Activated CD8-positive, alpha-beta T cell treated with anti-CD3 and anti-CD28 coated beads for 36 hours (primary cell): Measurements from ENCODE around the gene CLIP2. TPM values are rescaled to one million over a fixed set of nuclear protein-coding genes. Genes with fewer than 3 reads are reported as not detected.
"Not testable (repeated sequence)": the region's sequence is repeated elsewhere in the genome, so short reads cannot be mapped to it uniquely, and the experiment has no call there.

Experiments used
- ATAC-seq: fragments of 200-7000 bp; cut with Tn5 transposase; one replicate; pipeline ENCODE4 v1.10.0; 2021; ENCODE audit warnings: mild to moderate bottlenecking, moderate library complexity
- CTCF ChIA-PET: fragments of 350-600 bp; sonication (Branson Sonifier 250); formaldehyde crosslinking; loops from one replicate; lab custom pipeline; 2021; ENCODE audit warnings: antibody characterized with exemption; lab: Charles Lee
- POLR2A ChIA-PET: fragments of 350-600 bp; sonication (Branson Sonifier 250); formaldehyde crosslinking; loops from one replicate; lab custom pipeline; 2021; ENCODE audit warnings: antibody characterized with exemption; lab: Charles Lee
- DNase-seq: peaks from one replicate; pipeline ENCODE4 v3.0.0-alpha.2; 2020
- H3K27ac Mint-ChIP-seq: one replicate; pipeline ENCODE4 v1.8.0; 2021; ENCODE audit warnings: mild to moderate bottlenecking, mixed read lengths
- H3K27me3 Mint-ChIP-seq: one replicate; pipeline ENCODE4 v1.8.0; 2021; ENCODE audit warnings: mixed read lengths
- H3K36me3 Mint-ChIP-seq: one replicate; pipeline ENCODE4 v1.8.0; 2021; ENCODE audit warnings: low read depth, mixed read lengths
- H3K4me1 Mint-ChIP-seq: one replicate; pipeline ENCODE4 v1.8.0; 2021; ENCODE audit warnings: low read depth, mixed read lengths
- H3K4me3 Mint-ChIP-seq: one replicate; pipeline ENCODE4 v1.8.0; 2021; ENCODE audit warnings: mild to moderate bottlenecking, moderate library complexity, mixed read lengths
- H3K9me3 Mint-ChIP-seq: one replicate; pipeline ENCODE4 v1.8.0; 2021; ENCODE audit warnings: mixed read lengths
- intact Hi-C: fragments of 100-400 bp; cut with micrococcal nuclease; formaldehyde crosslinking; loops from one replicate; pipeline ENCODE4 v1.10.0; 2022
- total RNA-seq, 2 experiments: library from RNA; stranded (reverse); gene quantifications; one replicate each; pipeline ENCODE4 v1.2.3, GENCODE V29; 2021
- TF ChIP-seq, protein P1 (sequence below): fragments of 200-600 bp; IDR thresholded peaks from one replicate; pipeline ENCODE4 v1.8.0; 2022; ENCODE audit warnings: antibody characterized with exemption, mild to moderate bottlenecking

Gene CLIP2
- total RNA-seq, 2 experiments from 2014 or later = 1.3 to 1.4 TPM

DNA sequence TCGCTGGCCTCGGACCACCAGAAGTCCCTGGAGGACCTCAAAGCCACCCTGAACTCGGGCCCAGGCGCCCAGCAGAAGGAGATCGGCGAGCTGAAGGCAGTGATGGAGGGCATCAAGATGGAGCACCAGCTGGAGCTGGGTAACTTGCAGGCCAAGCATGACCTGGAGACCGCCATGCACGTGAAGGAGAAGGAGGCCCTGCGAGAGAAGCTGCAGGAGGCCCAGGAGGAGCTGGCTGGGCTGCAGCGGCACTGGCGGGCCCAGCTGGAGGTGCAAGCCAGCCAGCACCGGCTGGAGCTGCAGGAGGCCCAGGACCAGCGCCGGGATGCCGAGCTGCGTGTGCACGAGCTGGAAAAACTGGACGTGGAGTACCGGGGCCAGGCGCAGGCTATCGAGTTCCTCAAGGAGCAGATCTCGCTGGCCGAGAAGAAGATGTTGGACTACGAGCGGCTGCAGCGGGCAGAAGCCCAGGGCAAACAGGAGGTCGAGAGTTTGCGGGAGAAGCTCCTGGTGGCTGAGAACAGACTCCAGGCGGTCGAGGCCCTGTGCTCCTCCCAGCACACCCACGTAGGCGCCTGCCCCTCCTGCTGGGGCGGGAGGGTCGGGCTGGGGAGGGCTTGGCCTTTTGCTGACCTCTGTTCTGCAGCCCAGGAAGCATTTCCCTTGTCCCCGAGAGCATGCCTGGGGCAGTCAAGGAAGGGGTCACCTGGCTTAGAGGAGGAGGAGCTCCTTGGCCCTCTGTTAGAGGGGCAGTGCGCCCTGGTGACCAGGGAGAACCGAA lies 87.2 kb downstream of the CLIP2 start:
- Mint-ChIP-seq H3K4me1 (no peaks in the 10 kb centered on the region), H3K9me3 (no peaks in the 10 kb centered on the region), H3K27me3 (no peaks in the 10 kb centered on the region), H3K27ac (no peak overlapping the region), H3K36me3 (no peaks in the 10 kb centered on the region), H3K4me3 (no peak overlapping the region)
- TF ChIP-seq, protein P1, sequence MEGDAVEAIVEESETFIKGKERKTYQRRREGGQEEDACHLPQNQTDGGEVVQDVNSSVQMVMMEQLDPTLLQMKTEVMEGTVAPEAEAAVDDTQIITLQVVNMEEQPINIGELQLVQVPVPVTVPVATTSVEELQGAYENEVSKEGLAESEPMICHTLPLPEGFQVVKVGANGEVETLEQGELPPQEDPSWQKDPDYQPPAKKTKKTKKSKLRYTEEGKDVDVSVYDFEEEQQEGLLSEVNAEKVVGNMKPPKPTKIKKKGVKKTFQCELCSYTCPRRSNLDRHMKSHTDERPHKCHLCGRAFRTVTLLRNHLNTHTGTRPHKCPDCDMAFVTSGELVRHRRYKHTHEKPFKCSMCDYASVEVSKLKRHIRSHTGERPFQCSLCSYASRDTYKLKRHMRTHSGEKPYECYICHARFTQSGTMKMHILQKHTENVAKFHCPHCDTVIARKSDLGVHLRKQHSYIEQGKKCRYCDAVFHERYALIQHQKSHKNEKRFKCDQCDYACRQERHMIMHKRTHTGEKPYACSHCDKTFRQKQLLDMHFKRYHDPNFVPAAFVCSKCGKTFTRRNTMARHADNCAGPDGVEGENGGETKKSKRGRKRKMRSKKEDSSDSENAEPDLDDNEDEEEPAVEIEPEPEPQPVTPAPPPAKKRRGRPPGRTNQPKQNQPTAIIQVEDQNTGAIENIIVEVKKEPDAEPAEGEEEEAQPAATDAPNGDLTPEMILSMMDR = no peak
- ATAC-seq (no peak), DNase-seq (no peak)
- ChIA-PET CTCF (no interaction called here), POLR2A (no interaction called here)
- intact Hi-C loops = no loop called here

DNA sequence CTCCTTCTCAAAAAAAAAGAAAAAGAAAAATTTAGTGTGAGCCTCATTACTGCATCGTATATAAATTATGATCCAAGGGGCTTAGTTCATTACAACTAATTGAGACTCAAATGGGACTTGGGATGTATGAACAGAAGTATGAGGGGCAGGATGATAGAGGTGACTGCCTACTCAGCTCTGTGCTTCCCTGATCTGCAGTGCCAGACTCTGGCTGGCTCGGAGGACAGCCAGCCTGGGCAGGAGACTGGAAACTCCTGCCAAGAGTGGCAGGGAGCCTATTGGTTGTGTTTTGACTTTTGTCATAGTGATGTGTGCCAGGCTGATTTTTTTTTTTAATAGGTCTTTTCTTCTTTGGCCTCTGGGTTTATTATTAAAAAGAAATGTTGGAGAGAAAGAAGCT lies 90.7 kb downstream of the CLIP2 start:
- TF ChIP-seq, protein P1 = no peak
- CTCF ChIA-PET = interaction anchor here (0.8 to 2.8 kb wide), 3 partner anchors 9 to 174 kb away, joined by 3 to 15 read pairs (median 4); no protein-coding TSS in a partner anchor
- POLR2A ChIA-PET = no interaction called here
- DNase-seq (no peak), ATAC-seq (no peak)
- intact Hi-C loops = loop anchor here (10.0 kb wide), 1 partner anchor 105 kb away; no protein-coding TSS in a partner anchor
- Mint-ChIP-seq H3K9me3 (no peaks in the 10 kb centered on the region), H3K27me3 (no peaks in the 10 kb centered on the region), H3K27ac (no peak overlapping the region), H3K36me3 (no peaks in the 10 kb centered on the region), H3K4me3 (no peak overlapping the region), H3K4me1 (no peaks in the 10 kb centered on the region)

DNA sequence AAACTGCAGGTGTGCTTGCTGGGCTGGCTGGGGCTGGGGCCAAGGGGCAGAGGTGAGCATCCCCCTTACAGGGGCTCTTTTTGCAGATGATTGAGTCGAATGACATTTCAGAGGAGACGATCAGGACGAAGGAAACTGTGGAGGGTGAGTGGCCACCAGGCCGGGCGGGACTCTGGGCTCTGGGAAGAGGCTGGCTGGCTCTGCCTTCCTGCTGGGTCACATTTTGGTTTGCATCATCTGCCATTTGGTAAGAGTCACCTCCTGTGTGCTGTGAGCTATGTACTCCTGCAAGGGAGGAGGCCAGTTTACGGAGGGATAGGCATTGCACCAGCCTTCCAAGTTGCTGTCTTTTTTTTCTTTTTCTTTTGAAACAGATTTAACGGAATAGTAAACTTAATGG lies 91.5 kb downstream of the CLIP2 start:
- ChIA-PET CTCF (interaction anchor here (1.0 to 2.8 kb wide), 3 partner anchors 20 to 174 kb away, joined by 5 to 15 read pairs (median 11); no protein-coding TSS in a partner anchor), POLR2A (no interaction called here)
- Mint-ChIP-seq H3K9me3 (no peaks in the 10 kb centered on the region), H3K27me3 (no peaks in the 10 kb centered on the region), H3K36me3 (no peaks in the 10 kb centered on the region), H3K4me1 (no peaks in the 10 kb centered on the region), H3K27ac (no peak overlapping the region), H3K4me3 (no peak overlapping the region)
- TF ChIP-seq, protein P1 = no peak
- ATAC-seq (no peak), DNase-seq (no peak)
- intact Hi-C loops = loop anchor here (10.0 kb wide), 1 partner anchor 106 kb away; no protein-coding TSS in a partner anchor

DNA sequence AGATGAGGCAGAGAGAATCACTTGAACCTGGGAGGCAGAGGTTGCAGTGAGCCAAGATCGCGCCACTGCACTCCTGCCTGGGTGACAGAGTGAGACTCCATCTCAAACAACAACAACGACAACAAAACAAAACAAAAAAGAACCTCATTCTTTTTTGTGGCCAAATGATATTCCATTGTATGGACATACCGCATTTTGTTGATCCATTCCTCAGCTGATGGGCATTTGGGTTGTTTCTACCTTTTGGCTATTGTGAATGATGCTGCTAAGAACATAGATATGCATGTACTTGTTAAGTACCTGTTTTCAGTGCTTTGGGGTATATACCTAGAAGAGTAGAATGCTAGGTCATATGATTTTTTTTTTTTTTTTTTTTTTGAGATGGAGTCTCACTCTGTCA lies 94.9 kb downstream of the CLIP2 start:
- DNase-seq, H3K27ac Mint-ChIP-seq, H3K9me3 Mint-ChIP-seq, H3K4me3 Mint-ChIP-seq, CTCF ChIA-PET, H3K4me1 Mint-ChIP-seq, ATAC-seq, H3K27me3 Mint-ChIP-seq, H3K36me3 Mint-ChIP-seq, POLR2A ChIA-PET: not testable (repeated sequence)
- intact Hi-C loops = loop anchor here (10.0 kb wide), 1 partner anchor 109 kb away; no protein-coding TSS in a partner anchor

DNA sequence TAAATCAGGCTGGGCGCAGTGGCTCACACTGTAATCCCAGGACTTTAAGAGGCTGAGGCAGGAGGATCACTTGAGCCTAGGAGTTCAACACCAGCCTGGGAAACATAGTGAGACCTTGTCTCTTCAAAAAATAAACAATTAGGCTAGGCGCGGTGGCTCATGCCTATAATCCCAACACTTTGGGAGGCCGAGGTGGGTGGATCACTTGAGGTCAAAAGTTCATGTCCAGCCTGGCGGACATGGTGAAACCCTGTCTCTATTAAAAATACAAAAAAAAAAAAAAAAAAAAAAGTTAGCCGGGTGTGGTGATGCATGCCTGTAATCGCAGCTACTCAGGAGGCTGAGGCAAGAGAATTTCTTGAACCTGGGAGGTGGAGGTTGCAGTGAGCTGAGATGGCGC lies 95.6 kb downstream of the CLIP2 start:
- intact Hi-C loops = loop anchor here (10.0 kb wide), 1 partner anchor 110 kb away; no protein-coding TSS in a partner anchor
- H3K27ac Mint-ChIP-seq = not testable (repeated sequence)

DNA sequence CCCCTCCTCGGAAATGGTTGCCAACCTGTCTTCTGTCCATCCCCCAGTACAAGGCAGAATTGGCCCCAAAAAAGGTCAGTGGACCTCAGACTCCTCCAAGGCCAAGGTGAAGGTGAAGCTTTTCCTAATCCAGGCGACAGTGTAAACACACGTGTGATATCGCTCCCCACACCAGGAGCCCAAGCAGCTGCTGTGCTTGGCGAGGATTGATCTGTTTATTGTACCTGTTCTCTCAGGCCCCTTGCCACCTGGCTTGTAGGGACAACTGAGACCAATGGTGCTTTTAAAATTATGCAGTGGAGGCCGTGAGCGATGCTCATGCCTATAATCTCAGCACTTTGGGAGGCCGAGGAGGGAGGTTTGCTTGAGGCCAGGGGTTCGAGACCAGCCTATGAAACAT lies 98.4 kb downstream of the CLIP2 start:
- no peak for ATAC-seq
- Mint-ChIP-seq H3K4me1 (no peaks in the 10 kb centered on the region), H3K27me3 (no peaks in the 10 kb centered on the region), H3K9me3 (no peaks in the 10 kb centered on the region), H3K27ac (no peak overlapping the region), H3K4me3 (no peak overlapping the region), H3K36me3 (no peaks in the 10 kb centered on the region)
- CTCF ChIA-PET = interaction anchor here (0.6 to 3.4 kb wide), 3 partner anchors 14 to 181 kb away, joined by 3 to 18 read pairs (median 4); no protein-coding TSS in a partner anchor
- POLR2A ChIA-PET = no interaction called here
- no peak for DNase-seq
- intact Hi-C loops = loop anchor here (10.0 kb wide), 1 partner anchor 113 kb away; no protein-coding TSS in a partner anchor
- TF ChIP-seq, protein P1 = no peak

More for the DNA sequence above, 95.6 kb downstream of the CLIP2 start:
- POLR2A ChIA-PET, H3K27me3 Mint-ChIP-seq, DNase-seq, ATAC-seq, H3K4me1 Mint-ChIP-seq, CTCF ChIA-PET, H3K9me3 Mint-ChIP-seq, H3K36me3 Mint-ChIP-seq, H3K4me3 Mint-ChIP-seq: not testable (repeated sequence)
